Esophagus muscularis mucosa (tissue), 4 donors: Measurements from ENCODE around the gene KRTAP5-6. TPM values are rescaled to one million over a fixed set of nuclear protein-coding genes. Genes with fewer than 3 reads are reported as not detected.

ENCODE experiments used
- DNase-seq: peaks from one replicate; pipeline ENCODE4 v3.0.0-alpha.2; 2017; ENCODE audit errors: extremely low spot score
- H3K27ac ChIP-seq, 4 donors: fragments of 200-600 bp; sonication (generic); replicated peaks in 1 of 4; 1 replicate in 3 of 4; 2 replicates in 1 of 4; pipeline ENCODE4 v1.5.1; 2016 to 2019; ENCODE audit warnings: mild to moderate bottlenecking in 1 of 4
- H3K27me3 ChIP-seq, 4 donors: fragments of 200-600 bp; sonication (generic); one replicate each; pipeline versions ENCODE4 v1.5.1 to v1.6.0; 2016 to 2019
- H3K36me3 ChIP-seq, 4 donors: fragments of 200-600 bp; sonication (generic); one replicate each; pipeline ENCODE4 v1.5.1; 2016 to 2019
- H3K4me1 ChIP-seq, 4 donors: fragments of 200-600 bp; sonication (generic); one replicate each; pipeline ENCODE4 v1.5.1; 2016 to 2019
- H3K4me3 ChIP-seq, 4 donors: fragments of 200-600 bp; sonication (generic); 1 replicate in 2 of 4; 2 replicates in 2 of 4; pipeline ENCODE4 v1.5.1; 2016 to 2019; ENCODE audit warnings: mild to moderate bottlenecking in 4 of 4, moderate library complexity in 1 of 4
- H3K9me3 ChIP-seq, 4 donors: fragments of 200-600 bp; sonication (generic); 1 replicate in 3 of 4; 2 replicates in 1 of 4; pipeline ENCODE4 v1.5.1; 2016 to 2019
- CTCF ChIP-seq, 3 experiments: fragments of 200-600 bp in 2 of 3; fragments of 450-650 bp in 1 of 3; sonication (generic) in 2 of 3; IDR thresholded peaks; one replicate each; pipeline ENCODE4 v1.5.1; 2017 to 2019; ENCODE audit warnings: antibody characterized with exemption in 3 of 3, mild to moderate bottlenecking in 2 of 3, moderate library complexity in 1 of 3
- EP300 ChIP-seq: sonication (generic); formaldehyde crosslinking; IDR thresholded peaks from one replicate; pipeline ENCODE4 v1.6.1; 2017; ENCODE audit warnings: antibody characterized with exemption
- POLR2A ChIP-seq: fragments of 450-650 bp; IDR thresholded peaks from one replicate; pipeline ENCODE4 v1.6.1; 2017; ENCODE audit warnings: antibody characterized with exemption, moderate library complexity, mild to moderate bottlenecking, low read depth
- POLR2AphosphoS5 ChIP-seq, 2 donors: sonication (generic); formaldehyde crosslinking; IDR thresholded peaks; one replicate each; pipeline ENCODE4 v1.6.1; 2017; ENCODE audit warnings: antibody characterized with exemption in 2 of 2
- WGBS: methylation state at CpG from one replicate; pipeline ENCODE4 v1.1.5; 2018; 5-methylcytosine and 5-hydroxymethylcytosine counted together
- intact Hi-C: fragments of 100-400 bp; cut with DNase I; formaldehyde crosslinking; loops from one replicate; pipeline ENCODE4 v1.15.1; 2023
- total RNA-seq, 4 donors: library from RNA; depleted of rRNA; stranded (reverse); fragments of >200 nt; gene quantifications; one replicate each; pipeline versions ENCODE4 v1.1.0 to v1.2.1, GENCODE V29; 2016

KRTAP5-6 gene
- total RNA-seq, 4 donors from 2014 or later, result not detected

DNA sequence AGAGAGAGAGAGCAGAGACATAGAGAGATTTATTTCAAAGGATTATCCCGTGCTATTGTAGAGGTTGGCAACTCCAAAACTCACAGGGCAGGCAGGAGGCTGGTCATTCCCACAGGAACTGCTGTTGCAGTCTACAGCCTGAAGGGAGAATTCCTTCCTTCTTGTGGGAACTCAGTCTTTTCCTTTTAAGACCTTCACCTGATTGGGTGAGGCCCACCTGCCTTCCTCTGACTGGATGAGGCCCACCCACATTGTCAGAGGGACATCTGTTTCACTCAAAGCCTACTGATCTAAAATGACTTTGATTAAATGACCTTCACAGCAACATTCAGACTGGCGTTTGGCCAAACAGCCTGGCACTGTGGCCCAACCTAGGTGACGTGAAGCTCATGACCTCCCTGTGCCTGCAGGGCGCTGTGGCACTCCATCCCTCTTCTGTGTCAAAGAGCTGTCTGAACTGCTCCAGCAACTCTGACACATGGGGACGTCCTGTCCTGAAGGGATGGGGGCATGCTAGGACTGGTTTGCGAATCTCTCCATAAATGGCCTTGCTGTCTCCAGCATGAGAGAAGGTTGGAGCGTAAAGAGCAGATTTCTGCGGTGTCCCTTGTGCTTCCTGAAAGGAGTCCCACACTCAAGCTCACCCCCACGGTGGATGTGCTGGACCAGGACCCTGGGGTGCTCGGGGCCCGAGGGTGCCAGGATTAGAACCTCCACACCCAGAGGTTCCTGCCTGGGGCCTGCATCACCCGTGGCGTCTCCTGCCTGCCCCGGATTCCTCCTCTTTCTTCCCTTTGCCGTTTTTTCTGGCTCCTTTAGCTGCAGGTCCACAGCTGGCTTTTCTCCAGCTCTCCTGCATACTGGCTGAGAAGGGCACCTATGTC is 46.7 kb upstream of the KRTAP5-6 start:
- DNase-seq, result no peak
- no peak overlapping the region for H3K4me3 ChIP-seq
- intact Hi-C loops, result loop anchor here (5.0 kb wide), 2 partner anchors 42 to 502 kb away; no protein-coding TSS in a partner anchor
- H3K27me3 ChIP-seq, result peaks cover 0 to 18% (median 0%) of the 10 kb centered on the region in 4 donors
- no peaks in the 10 kb centered on the region for H3K9me3 ChIP-seq
- 83% methylated on average over 11 of the region's 15 CpGs for WGBS
- TF ChIP-seq CTCF (IDR thresholded peaks at IDR 0.05) (no peak), EP300 (no peak), POLR2AphosphoS5 (IDR thresholded peaks at IDR 0.05) (no peak), POLR2A (no peak)
- no peak overlapping the region for H3K27ac ChIP-seq
- no peaks in the 10 kb centered on the region for H3K36me3 ChIP-seq
- peaks cover 0 to 9% (median 8%) of the 10 kb centered on the region in 4 donors for H3K4me1 ChIP-seq

- TF ChIP-seq POLR2AphosphoS5 (IDR thresholded peaks at IDR 0.05) (no peak), EP300 (no peak), CTCF (IDR thresholded peaks at IDR 0.05) (no peak), POLR2A (no peak)
- peaks cover 0 to 9% (median 8%) of the 10 kb centered on the region in 4 donors for H3K4me1 ChIP-seq
- H3K9me3 ChIP-seq, result no peaks in the 10 kb centered on the region
- H3K36me3 ChIP-seq, result no peaks in the 10 kb centered on the region
- 77% methylated on average over 5 of the region's 5 CpGs for WGBS
- H3K4me3 ChIP-seq, result no peak overlapping the region
- intact Hi-C loops, result loop anchor here (5.0 kb wide), 2 partner anchors 41 to 501 kb away; no protein-coding TSS in a partner anchor
- peaks cover 0 to 24% (median 0%) of the 10 kb centered on the region in 4 donors for H3K27me3 ChIP-seq
- no peak for DNase-seq
- no peak overlapping the region for H3K27ac ChIP-seq
Observed at GRCh38 chr11:1650918-1651262, 46.1 kb upstream of the KRTAP5-6 start.

GRCh38 chr11:1651411-1651980 is 45.5 kb upstream of the KRTAP5-6 start:
- intact Hi-C loops, result loop anchor here (5.0 kb wide), 2 partner anchors 41 to 501 kb away; no protein-coding TSS in a partner anchor
- no peak for DNase-seq
- 85% methylated on average over 7 of the region's 7 CpGs for WGBS
- Histone ChIP-seq H3K4me3 (no peak overlapping the region), H3K9me3 (no peaks in the 10 kb centered on the region), H3K27me3 (peaks cover 0 to 30% (median 0%) of the 10 kb centered on the region in 4 donors), H3K36me3 (no peaks in the 10 kb centered on the region), H3K27ac (no peak overlapping the region), H3K4me1 (peaks cover 0 to 9% (median 8%) of the 10 kb centered on the region in 4 donors)
- TF ChIP-seq CTCF (IDR thresholded peaks at IDR 0.05), result no peak
- no peak for TF ChIP-seq POLR2AphosphoS5 (IDR thresholded peaks at IDR 0.05)
- no peak for TF ChIP-seq EP300
- TF ChIP-seq POLR2A, result no peak

- Histone ChIP-seq H3K27me3 (peaks cover 0 to 31% (median 0%) of the 10 kb centered on the region in 4 donors), H3K4me1 (peaks cover 0 to 9% (median 8%) of the 10 kb centered on the region in 4 donors), H3K36me3 (no peaks in the 10 kb centered on the region), H3K27ac (no peak overlapping the region), H3K9me3 (no peaks in the 10 kb centered on the region), H3K4me3 (no peak overlapping the region)
- no peak for DNase-seq
- 80% methylated on average over 16 of the region's 19 CpGs for WGBS
- intact Hi-C loops, result loop anchor here (2.0 to 5.0 kb wide), 3 partner anchors 40 to 500 kb away; no protein-coding TSS in a partner anchor
- TF ChIP-seq POLR2AphosphoS5 (IDR thresholded peaks at IDR 0.05) (no peak), POLR2A (no peak), EP300 (no peak), CTCF (IDR thresholded peaks at IDR 0.05) (no peak)
Observed at GRCh38 chr11:1652026-1652425, 45.0 kb upstream of the KRTAP5-6 start.
